Measurements from ENCODE around the gene ATG14.
"Not testable (repeated sequence)": the region's sequence is repeated elsewhere in the genome, so short reads cannot be mapped to it uniquely, and the experiment has no call there.

ATG14 gene, protein sequence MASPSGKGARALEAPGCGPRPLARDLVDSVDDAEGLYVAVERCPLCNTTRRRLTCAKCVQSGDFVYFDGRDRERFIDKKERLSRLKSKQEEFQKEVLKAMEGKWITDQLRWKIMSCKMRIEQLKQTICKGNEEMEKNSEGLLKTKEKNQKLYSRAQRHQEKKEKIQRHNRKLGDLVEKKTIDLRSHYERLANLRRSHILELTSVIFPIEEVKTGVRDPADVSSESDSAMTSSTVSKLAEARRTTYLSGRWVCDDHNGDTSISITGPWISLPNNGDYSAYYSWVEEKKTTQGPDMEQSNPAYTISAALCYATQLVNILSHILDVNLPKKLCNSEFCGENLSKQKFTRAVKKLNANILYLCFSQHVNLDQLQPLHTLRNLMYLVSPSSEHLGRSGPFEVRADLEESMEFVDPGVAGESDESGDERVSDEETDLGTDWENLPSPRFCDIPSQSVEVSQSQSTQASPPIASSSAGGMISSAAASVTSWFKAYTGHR

DNA sequence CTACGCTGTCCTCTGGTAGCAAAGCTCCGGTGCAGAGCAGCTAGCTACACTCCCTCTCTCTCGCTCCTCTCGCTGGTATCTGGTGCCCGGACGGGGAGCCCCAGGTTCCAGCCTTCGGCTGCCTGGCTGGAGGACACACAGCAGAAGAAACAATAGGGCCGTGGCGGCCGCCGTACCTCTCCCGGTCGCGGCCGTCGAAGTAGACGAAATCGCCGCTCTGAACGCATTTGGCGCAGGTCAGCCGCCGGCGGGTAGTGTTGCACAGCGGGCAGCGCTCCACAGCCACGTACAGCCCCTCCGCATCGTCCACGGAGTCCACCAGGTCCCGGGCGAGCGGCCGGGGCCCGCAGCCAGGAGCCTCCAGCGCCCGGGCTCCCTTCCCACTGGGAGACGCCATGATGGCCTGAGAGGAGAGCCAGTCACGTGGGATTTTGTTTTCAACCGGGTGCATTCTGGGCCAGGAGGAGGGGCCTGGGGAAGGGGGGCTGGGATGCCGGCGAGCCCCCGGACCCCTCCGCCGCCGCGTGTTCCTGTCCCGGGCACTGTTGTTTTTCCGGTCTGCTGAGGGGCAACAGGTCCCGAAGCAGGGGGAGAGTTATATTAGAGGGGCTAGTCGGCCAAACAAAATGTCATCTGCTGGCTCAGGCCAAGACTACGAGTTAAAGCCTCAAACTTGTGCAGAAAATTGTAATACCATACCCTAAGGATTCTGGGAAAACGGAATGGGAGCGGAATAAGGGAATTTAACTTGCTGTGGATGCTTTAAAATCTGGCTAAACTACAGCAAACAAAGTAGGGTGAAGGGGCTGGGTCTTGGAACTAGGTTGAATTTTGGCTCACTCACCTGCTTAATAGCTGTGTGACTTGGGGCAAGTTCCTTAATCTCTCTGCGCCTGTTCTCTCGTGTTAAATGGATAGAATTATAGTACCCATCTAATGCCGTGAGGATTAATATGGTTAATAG lies at the start of gene ATG14:
Gene ATG14, minus strand, starts transcription at position 405 of the 964 bp plus-strand sequence. Its CDS starts 8 bp downstream, at position 397.
- DNase-seq = peak; percentile 42 to 84

DNA sequence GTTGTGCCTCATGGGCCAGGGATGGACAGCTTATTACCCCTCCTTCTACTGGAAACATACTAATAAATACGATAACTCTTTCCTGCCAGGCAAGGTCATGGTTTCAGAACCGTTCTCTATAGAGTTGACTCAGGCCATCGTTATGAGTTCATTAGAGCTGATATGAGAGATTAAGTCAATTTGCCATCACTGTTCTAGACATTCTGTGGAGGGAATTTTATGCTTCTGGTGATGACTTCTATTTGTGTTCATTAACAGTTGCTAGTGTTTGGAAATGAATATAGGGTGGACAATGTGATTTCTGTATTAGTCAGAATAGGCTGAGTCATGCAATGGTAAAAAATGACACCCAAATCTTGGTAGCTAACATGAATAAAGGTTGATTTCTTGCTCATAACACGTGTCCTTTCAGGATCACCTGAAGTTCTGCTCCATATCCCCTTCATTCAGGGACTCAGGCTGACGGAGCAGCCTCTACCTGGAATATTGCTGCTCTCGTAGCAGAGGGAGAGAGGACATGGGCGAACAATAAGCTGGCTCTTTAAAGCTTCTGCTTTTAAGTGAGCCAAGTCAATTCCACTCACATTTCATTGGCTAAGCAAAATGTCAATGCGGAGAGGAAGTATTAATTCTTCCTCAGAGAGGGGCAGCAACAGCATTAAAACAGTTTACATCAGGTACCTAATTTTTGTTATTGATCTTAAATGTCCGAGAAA lies 47.3 kb upstream of the ATG14 start:
- peak in 1 of 2 donors; percentile 8 for DNase-seq

DNA sequence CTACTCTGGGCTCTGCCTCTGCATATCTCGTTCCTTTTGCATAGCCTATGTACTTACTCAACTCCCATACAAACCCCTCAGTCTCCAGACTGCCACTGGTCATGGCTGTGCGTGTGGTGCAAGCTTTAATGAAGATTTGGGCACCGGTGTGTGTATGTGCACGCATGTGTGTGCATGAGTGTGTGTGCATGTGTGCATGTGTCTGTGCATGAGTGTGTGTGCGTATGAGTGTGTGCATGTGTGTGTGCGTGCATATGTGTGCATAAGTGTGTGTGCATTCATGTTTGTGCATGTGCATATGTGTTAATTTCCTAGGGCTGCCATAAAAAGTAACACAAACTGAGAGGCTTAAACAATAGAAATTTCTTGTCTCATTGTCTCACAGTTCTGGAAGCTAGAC lies 45.9 kb upstream of the ATG14 start:
- DNase-seq = no peak

DNA sequence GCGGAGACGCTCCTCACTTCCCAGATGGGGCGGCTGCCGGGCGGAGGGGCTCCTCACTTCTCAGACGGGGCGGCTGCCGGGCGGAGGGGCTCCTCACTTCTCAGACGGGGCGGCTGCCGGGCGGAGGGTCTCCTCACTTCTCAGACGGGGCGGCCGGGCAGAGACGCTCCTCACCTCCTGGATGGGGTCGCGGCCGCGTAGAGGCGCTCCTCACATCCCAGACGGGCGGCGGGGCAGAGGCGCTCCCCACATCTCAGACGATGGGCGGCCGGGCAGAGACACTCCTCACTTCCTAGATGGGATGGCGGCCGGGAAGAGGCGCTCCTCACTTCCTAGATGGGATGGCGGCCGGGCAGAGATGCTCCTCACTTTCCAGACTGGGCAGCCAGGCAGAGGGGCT lies 44.8 kb upstream of the ATG14 start:
- not testable (repeated sequence) for DNase-seq

DNA sequence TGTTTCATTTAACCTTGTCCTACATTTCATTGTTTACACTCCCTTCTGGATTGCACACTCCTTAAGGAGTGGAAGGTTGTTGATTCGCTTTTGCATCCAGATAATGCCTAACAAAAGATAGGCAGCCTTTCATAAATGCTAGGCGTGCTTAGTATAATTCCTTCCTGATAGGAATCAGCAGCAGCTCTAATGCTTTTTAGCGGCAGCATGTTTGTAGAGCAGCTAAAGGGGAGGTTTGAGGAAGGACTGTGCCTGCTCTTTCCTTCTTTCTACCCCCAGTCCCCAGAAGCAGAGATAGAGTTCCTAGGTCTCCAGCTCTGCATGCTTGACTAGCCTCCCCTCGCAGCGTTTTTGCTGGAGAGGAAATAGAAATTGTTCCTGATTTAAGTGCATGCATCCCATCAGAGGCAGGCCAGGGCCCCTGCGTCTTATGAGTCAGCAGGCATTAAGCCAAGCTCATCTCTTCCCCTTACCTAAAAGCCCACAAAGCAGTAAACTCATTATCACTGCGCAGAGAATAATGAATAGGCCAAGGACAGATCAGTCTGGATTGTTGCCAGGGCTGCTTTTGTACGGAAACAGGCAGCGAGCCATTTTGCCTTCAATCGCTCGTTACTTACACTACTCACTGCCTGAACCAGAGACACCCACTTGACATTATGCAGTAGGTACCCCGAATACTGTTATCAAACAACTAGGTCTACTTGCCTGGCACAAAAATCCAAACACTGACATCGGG lies 42.8 kb upstream of the ATG14 start:
- DNase-seq = peak in 1 of 2 donors; percentile 33

DNA sequence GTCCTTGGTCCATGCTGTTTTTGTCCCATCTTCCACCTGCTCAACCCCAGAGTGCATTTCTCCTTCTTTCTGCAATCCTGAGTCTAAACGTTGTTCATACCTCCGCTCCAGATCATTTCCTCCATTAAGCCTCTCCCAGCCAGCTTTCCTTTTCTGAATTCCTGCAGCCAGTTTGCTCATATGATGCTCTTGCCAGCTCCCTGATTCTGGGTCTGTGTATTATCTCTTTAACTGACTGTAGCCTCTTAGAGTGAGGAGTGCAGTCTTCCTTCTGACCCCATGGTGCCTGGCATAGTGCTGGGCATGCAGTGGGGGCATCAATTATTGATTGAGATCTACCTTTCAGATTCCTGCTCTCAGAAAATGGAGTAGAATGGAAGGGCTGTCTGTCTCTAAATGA lies 40.3 kb upstream of the ATG14 start:
- DNase-seq = no peak

DNA sequence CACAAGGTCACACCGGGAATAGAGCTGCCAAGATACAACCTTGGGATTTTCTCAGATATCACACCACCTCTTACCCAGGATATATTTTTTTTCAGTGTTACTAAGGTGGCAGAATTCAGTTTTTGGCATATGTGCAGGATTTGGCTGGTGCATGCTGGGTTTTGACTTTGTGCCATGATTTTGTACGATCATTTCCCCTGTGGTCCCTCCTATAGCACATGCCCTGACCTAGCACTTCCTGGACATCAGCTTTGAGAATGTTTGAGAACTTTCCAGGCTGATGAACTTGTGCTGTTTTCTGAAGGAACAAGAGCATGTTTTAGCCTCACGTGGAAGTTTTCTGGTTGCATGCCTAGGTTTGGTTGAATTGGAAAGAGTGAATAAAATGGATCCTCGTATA lies 39.8 kb upstream of the ATG14 start:
- peak in 1 of 2 donors; percentile 8 for DNase-seq

DNA sequence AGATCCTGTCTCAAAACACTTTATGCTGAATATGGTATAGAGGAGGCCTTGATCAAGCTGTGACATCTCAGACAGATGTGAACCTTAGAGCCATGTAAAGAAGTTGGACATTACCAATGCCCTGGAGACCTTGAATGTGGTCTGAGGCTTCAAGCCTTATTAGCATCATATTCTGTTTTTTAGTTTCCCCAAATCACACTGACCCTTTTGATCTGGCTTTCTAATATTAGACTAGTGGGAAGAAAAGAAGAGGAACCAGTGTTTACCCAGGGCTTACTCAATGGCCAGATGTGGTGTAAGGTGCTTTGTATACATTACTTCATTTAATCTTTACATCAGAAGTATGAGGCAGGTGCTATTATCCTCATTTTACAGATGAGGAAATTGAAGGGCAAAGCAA lies 39.4 kb upstream of the ATG14 start:
- no peak for DNase-seq

DNA sequence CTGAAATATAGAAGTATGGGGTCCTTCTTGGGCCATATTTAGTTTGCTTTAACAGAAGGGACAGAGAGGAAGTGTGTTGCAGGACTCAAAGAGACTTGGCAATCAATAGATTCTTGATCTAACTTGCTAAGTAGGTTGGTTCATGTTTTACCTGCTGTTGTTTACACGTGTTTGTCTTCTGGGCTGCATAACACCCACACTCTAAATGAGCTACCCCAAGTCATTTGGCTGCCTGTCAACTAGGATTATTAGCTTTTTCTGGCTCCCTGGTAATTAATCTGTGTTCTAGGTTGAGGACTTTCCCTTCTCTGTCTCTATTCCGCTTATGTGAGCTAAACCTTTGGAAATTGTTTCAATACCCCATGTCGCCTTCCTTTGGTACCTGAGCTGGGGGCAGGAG lies 38.9 kb upstream of the ATG14 start:
- no peak for DNase-seq

DNA sequence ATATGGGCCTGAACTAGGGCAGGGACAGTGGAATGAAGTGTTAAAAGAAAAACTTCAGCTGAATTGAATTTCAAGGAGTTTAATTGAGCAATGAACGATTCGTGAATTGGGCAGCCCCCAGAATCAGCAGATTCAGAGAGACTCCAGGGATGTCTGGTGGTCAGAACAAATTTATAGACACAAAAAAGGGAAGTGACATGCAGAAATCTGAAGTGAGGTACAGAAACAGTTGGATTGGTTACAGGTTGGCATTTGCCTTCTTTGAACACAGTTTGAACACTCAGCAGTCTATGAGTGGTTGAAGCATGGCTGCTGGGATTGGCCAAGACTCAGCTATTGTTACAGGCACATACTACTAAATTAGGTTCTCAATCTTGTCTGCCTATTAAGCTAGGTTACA lies 38.5 kb upstream of the ATG14 start:
- no peak for DNase-seq

DNA sequence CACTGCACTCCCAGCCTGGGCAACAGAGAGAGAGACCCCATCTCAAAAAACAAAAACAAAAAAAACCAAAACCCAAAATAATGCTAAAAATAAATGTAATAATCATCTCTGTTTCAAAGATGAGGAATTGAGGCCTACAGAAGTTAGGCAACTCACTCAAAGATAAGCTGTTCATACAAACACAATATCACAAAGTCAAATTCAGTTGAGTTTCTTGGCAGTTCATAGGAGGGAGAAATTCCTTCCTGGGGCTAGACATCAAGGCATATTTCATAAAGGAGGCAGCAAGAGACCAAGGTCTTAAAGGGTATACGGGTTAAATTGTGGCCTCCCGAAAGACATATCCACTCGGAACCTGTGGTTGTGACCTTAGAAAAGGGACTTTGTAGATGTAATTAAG lies 37.5 kb upstream of the ATG14 start:
- DNase-seq = no peak

DNA sequence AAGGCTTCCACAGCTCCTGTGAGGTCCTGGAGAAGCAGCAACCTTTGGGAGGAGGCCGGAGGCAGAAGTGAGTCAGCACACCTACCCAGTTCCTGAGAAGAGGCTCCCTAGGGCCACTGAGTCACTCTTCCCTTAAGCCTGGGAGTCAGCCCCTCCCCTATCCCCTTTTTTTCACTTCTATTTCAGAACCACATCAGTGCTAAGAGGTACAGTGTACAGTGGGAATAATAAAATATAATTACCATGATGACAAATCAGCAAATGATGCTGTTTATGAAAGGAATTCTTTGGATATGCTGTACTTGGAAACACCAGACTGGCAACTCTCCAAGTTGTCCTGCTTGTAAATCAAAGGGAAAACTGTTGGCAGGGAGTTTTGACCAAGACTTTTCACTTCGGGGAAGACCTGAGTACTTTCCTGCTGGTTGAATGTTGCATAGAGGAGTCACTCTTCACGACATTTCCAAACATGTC lies 36.5 kb upstream of the ATG14 start:
- DNase-seq = no peak

DNA sequence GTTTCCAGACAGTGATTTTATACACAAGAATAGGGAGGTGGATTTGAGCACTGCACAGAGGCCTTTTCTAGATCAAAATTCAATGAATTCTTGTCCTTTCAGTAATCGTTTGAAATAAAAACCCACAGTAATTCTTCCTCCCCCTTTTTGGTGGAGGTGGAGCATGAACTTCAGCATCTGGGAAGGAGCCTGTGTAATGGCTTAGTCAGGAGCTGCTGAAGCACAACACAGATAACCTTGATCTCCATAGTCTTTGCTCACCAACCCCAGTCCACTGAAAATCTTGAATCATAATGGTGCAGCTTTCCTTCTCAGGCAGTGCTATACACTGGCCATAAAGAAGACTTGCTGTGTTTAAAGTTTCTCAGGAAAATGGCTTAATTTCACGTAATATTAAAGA lies 35.2 kb upstream of the ATG14 start:
- no peak for DNase-seq

DNA sequence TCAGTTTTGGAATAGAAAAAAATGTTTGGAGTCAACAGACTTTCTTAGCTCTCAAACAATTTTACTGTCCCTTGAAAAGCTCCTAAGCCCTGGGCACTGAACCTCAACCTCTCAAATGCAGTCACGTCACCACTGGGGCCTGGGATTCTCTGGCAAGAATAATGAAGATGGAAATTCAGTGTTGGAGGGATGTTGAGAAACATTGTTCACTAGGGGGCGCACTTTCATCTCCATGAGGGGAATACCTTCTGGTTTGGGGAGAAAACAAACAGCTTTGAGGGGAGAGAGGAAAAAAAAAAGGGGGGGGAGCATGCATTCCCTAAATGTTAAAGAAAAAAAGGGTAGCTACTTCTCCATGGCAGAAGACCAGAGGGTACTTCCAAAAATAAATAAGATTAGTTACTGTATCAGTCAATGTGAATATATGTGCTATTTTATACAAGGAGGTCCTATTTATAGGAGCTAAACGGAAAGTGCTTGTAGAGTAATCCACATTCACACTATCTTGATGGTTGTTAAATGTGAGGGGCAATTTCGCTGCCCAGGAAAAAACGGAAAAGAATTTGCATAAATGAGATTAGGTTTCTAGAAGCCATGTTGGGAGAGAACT lies 34.6 kb upstream of the ATG14 start:
- peak; percentile 4 to 59 for DNase-seq

DNA sequence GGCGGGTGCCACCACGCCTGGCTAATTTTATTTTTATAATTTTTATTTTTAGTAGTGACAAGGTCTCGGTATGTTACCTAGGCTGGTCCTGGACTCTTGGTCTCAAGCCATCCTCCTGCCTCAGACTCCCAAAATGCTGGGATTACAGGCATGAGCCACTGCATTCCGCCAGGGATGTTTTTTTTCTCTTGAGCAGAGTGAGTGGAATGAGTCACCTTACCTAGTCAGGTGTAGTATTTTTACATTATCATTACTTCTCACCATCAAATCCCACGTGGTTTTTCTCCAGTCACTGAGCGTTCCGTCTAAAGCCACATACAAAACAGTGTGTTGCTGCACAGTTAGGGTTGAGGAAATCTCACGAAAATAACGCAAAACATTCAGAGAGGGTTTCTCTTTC lies 29.7 kb upstream of the ATG14 start:
- no peak for DNase-seq

DNA sequence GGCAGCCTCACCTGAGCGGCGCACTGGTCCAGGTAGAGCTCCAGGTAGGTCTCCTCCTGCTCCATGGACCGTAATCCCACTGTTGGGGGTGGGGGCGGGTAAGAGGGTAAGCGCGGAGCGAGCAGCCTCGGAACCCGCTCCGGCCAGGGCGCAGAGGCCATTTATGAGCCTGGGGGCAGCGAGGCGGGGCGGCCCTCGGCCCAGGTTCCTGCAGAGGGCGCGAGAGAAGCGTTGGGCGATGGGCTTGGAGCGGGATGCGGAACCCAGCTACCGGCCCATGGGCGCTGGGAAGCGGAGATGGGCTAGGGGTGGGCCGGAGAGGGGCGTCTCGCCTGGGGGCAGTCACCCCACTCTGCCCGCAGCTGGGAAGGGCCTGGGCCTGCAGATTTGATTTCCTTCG lies 28.8 kb upstream of the ATG14 start, which contains the start of gene TBPL2:
Gene TBPL2, minus strand, starts transcription at position 232 of the 400 bp plus-strand sequence. Its CDS starts 167 bp downstream, at position 65.
- no peak for DNase-seq

DNA sequence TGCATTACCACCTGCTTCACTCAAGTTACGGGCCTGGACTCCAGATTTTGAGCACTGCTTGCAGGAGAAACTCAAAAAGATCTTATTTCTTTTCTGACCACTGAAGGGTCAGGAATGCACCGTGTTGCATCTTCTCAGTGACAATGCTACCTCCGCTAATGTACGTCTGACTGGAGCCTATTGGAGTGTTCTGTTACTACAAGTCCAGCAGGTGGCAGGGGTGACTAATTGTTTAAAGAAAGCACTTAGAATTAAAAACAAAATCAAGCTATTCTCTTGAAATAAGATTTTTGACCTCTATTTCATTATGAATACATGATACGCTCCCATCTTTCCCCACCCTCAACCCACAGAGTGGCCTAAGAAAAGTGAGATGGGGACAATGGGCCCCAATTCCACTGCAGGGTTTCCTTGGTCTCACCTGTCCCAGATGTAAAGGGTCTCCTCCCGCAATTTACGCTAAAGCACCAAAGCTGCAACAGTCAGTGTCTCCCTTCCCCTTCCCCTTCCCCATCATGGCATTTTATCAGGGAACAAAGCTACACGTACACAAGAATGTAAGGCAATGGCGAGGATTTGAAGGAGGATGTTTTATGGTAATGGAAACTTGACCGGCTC lies 26.5 kb upstream of the ATG14 start:
- peak in 1 of 2 donors; percentile 9 for DNase-seq

DNA sequence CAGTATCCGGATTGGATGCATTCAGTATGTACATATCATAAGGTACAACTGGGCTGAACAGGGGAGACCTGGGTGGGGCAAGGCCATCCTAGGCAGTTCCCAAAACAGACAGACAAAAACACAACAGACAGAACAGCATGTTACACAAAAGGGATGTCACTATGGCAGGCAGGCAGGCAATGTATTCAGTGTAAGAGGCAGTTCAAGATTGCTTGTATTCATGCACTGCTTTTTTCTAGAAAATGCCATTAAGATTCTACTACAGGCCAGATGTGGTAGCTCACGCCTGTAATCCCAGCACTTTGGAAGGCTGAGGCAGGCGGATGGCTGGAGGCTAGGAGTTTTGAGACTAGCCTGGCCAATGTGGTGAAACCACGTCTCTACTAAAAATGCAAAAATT lies 25.3 kb upstream of the ATG14 start:
- no peak for DNase-seq

DNA sequence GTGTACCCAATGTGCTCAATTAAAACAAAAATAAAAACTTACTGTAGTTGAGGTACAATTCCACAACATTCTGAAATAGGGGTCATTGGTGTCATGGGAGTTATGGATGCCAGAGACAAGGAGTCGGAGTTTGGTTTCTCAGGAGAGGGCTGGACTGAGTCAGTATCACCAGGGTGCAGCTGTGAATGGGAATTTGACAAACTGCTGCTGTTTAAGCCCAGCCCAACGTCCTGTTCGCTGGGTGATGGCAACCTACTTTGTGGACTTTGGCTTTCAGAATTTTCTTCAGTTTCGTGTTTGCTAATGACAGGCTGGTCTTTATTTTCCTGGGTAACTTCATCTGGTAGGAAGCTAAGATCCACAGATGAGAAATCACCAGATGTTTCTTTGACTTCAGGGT lies 24.9 kb upstream of the ATG14 start:
- no peak for DNase-seq

DNA sequence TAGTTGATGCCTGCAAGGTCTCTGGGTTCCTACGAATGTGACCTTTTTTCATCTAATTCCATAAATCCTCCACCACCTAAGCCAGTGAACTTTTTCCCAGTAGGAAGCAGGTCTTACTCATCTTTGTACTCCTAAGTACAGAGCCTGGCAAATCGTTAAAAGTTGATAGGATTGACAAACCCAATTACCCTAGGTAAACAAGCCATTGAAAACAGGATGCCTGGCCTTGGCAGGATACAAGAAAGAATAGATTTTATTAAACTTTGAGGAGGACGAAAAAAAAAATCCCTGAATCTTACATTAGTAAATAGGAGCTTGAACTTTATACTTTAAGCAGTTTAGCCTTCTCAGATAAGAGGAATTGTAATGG lies 23.2 kb upstream of the ATG14 start:
- DNase-seq = no peak

Data from bone marrow (tissue), 2 donors.